GM03348 (cell line): Measurements from ENCODE around the gene G6PC3.
"Not testable (repeated sequence)": the region's sequence is repeated elsewhere in the genome, so short reads cannot be mapped to it uniquely, and the experiment has no call there.

ENCODE experiments used
- DNase-seq: peaks from one replicate; pipeline ENCODE4 v3.0.0; 2012; ENCODE audit warnings: low spot score

The G6PC3 gene

GRCh38 chr17:44109312-44109630 lies 38.7 kb downstream of the G6PC3 start:
- no peak for DNase-seq

GRCh38 chr17:44110011-44110686 lies 39.6 kb downstream of the G6PC3 start:
- DNase-seq: no peak

GRCh38 chr17:44110823-44111633 lies 40.5 kb downstream of the G6PC3 start:
- DNase-seq: peak; percentile 94

- no peak for DNase-seq
Measured at GRCh38 chr17:44111777-44112176, 41.2 kb downstream of the G6PC3 start.

- no peak for DNase-seq
Measured at GRCh38 chr17:44112284-44113280, 42.0 kb downstream of the G6PC3 start.

- DNase-seq: no peak
Measured at GRCh38 chr17:44113382-44113781, 42.8 kb downstream of the G6PC3 start.

GRCh38 chr17:44113868-44114840 lies 43.6 kb downstream of the G6PC3 start:
- DNase-seq: no peak

- DNase-seq: peak; percentile 75
Measured at GRCh38 chr17:44115585-44116415, 45.3 kb downstream of the G6PC3 start.

GRCh38 chr17:44117351-44117750 lies 46.8 kb downstream of the G6PC3 start:
- DNase-seq: no peak

- no peak for DNase-seq
Measured at GRCh38 chr17:44118427-44119050, 48.0 kb downstream of the G6PC3 start.

GRCh38 chr17:44119062-44119461 lies 48.5 kb downstream of the G6PC3 start:
- no peak for DNase-seq

GRCh38 chr17:44119798-44120197 lies 49.3 kb downstream of the G6PC3 start:
- no peak for DNase-seq

GRCh38 chr17:44120281-44120680 lies 49.7 kb downstream of the G6PC3 start:
- not testable (repeated sequence) for DNase-seq

GRCh38 chr17:44120851-44121605 lies 50.5 kb downstream of the G6PC3 start:
- no peak for DNase-seq

GRCh38 chr17:44121997-44122815 lies 51.7 kb downstream of the G6PC3 start:
- DNase-seq: no peak

- DNase-seq: no peak
Measured at GRCh38 chr17:44122816-44123355, 52.4 kb downstream of the G6PC3 start.

- DNase-seq: peak; percentile 98
Measured at GRCh38 chr17:44123356-44124117, 53.0 kb downstream of the G6PC3 start, which contains the start of gene HDAC5. TSS of gene HDAC5 (minus strand) at chr17:44123641. CDS start at chr17:44117515, 6,126 bp downstream.
